Measurements from ENCODE around the gene VDAC1. TPM values are rescaled to one million over a fixed set of nuclear protein-coding genes. Genes with fewer than 3 reads are reported as not detected.

The VDAC1 gene
- total and polyA plus RNA-seq, 10 of the 15 experiments (the other 5 are each of a cell fraction or from before 2014, with no cell fraction given), result 245 to 488 (median 349) TPM

DNA sequence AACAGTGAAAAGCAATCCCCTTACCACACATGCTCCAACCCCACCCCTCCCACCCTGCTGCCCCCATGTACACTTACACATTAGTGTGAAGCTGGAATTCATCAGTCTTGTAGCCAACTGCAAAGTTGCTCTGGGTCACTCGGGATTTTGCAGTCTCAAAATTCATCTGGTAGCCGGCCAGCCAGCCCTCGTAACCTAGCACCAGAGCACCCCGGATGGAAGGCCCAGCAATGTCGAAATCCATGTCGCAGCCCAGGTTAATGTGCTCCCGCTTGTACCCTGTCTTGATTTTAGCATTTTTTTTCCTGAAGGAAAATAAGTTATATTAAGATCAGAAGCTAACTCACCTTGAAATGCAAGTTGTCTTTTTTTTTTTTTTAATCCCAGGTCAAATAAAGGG, 24.1 kb downstream of the VDAC1 start (continued):
- no peak for TF ChIP-seq HSF1 (IDR thresholded peaks at IDR 0.05; ENCODE audit: low read depth, low read length)
- TF ChIP-seq, protein P1, sequence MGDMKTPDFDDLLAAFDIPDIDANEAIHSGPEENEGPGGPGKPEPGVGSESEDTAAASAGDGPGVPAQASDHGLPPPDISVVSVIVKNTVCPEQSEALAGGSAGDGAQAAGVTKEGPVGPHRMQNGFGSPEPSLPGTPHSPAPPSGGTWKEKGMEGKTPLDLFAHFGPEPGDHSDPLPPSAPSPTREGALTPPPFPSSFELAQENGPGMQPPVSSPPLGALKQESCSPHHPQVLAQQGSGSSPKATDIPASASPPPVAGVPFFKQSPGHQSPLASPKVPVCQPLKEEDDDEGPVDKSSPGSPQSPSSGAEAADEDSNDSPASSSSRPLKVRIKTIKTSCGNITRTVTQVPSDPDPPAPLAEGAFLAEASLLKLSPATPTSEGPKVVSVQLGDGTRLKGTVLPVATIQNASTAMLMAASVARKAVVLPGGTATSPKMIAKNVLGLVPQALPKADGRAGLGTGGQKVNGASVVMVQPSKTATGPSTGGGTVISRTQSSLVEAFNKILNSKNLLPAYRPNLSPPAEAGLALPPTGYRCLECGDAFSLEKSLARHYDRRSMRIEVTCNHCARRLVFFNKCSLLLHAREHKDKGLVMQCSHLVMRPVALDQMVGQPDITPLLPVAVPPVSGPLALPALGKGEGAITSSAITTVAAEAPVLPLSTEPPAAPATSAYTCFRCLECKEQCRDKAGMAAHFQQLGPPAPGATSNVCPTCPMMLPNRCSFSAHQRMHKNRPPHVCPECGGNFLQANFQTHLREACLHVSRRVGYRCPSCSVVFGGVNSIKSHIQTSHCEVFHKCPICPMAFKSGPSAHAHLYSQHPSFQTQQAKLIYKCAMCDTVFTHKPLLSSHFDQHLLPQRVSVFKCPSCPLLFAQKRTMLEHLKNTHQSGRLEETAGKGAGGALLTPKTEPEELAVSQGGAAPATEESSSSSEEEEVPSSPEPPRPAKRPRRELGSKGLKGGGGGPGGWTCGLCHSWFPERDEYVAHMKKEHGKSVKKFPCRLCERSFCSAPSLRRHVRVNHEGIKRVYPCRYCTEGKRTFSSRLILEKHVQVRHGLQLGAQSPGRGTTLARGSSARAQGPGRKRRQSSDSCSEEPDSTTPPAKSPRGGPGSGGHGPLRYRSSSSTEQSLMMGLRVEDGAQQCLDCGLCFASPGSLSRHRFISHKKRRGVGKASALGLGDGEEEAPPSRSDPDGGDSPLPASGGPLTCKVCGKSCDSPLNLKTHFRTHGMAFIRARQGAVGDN (IDR thresholded peaks at IDR 0.05), result no peak
- TF ChIP-seq SRF (IDR thresholded peaks at IDR 0.05; ENCODE audit: low read depth in 2 of 2, low read length in 2 of 2), result no peak
- TF ChIP-seq HCFC1 (IDR thresholded peaks at IDR 0.05; ENCODE audit: low read length), result no peak
- no peak for TF ChIP-seq ZBED1 (IDR thresholded peaks at IDR 0.05; ENCODE audit: borderline replicate concordance)
- TF ChIP-seq RFX5 (IDR thresholded peaks at IDR 0.05; ENCODE audit: low read depth, low read length), result no peak
- TF ChIP-seq CUX1 (IDR thresholded peaks at IDR 0.05; ENCODE audit: insufficient replicate concordance, low read depth, low read length), result no peak
- no peak for TF ChIP-seq ASH2L (IDR thresholded peaks at IDR 0.05; ENCODE audit: borderline replicate concordance, low read depth)
- no peak for TF ChIP-seq ZNF384 (IDR thresholded peaks at IDR 0.05; ENCODE audit: borderline replicate concordance, low read depth, low read length)
- no peak for TF ChIP-seq BACH1 (IDR thresholded peaks at IDR 0.05; ENCODE audit: borderline replicate concordance)
